ENCODE measurements around the gene NOS3. TPM values are rescaled to one million over a fixed set of nuclear protein-coding genes. Genes with fewer than 3 reads are reported as not detected.

NOS3 gene
- total and polyA plus RNA-seq, 11 donors, result 8.9 to 49.4 (median 17.3) TPM

DNA sequence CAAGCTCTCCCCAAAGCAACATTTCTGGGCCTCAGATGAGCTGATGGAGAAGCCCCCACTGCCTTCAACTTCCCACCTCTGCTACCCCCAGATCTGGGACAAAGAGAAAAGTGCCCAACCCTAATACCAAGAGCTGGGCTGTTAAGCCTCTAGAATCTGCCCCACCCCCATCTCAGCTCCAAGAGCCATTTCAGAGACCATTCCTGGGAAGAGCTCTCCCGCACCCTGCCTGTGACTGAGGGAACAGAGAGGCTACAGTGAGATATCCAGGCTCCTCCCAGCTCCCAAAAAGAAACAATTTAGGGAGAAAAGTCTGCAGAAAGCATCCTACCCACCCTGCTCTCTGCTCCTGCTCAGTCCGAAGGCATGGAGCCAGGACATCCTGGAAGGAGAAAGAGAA lies 10.2 kb upstream of the NOS3 start:
- TF ChIP-seq, protein P1, sequence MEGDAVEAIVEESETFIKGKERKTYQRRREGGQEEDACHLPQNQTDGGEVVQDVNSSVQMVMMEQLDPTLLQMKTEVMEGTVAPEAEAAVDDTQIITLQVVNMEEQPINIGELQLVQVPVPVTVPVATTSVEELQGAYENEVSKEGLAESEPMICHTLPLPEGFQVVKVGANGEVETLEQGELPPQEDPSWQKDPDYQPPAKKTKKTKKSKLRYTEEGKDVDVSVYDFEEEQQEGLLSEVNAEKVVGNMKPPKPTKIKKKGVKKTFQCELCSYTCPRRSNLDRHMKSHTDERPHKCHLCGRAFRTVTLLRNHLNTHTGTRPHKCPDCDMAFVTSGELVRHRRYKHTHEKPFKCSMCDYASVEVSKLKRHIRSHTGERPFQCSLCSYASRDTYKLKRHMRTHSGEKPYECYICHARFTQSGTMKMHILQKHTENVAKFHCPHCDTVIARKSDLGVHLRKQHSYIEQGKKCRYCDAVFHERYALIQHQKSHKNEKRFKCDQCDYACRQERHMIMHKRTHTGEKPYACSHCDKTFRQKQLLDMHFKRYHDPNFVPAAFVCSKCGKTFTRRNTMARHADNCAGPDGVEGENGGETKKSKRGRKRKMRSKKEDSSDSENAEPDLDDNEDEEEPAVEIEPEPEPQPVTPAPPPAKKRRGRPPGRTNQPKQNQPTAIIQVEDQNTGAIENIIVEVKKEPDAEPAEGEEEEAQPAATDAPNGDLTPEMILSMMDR (IDR thresholded peaks at IDR 0.05), result no peak
- Histone ChIP-seq H3K27ac (peak overlapping the region in 1 of 12 donors; percentile 92), H3K27me3 (peaks cover 0 to 61% (median 13%) of the 10 kb centered on the region in 9 donors), H3K9me3 (no peaks in the 10 kb centered on the region), H3K4me3 (no peak overlapping the region), H3K36me3 (no peaks in the 10 kb centered on the region), H3K4me1 (peaks cover 0 to 35% (median 13%) of the 10 kb centered on the region in 12 donors)
- WGBS, 4 donors, result 35 to 55% (median 50%) methylated on average over 2 of the region's 2 CpGs
- intact Hi-C loops (cut with DNase I), result loop anchor here in 2 of 10 donors (10.0 kb wide), 1 partner anchor 196 kb away; no protein-coding TSS in a partner anchor
- ATAC-seq (no peak), DNase-seq (no peak)

DNA sequence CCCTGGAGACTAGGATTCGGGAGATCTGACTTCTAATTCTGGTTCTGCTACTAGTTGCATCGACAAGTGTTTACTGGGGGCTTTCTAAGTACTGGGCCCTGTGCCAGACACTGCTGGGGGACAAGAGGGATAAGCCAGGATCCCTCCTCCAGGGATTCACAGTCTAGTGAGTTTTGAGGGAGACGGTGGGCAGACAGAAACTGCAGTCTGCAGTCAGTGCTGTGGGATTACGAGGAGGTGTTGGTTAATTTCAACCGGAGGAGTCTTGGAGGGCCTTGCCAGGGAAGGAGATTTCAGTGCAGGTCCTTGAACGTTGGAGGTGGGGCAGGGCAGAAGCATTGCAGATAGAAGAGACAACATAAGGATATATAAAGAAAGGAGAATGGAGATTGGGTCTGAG lies 9.2 kb upstream of the NOS3 start:
- Histone ChIP-seq H3K36me3 (no peaks in the 10 kb centered on the region), H3K9me3 (no peaks in the 10 kb centered on the region), H3K27ac (no peak overlapping the region), H3K4me1 (peaks cover 0 to 35% (median 12%) of the 10 kb centered on the region in 12 donors), H3K27me3 (peaks cover 0 to 51% (median 8%) of the 10 kb centered on the region in 9 donors), H3K4me3 (no peak overlapping the region)
- DNase-seq (peak in 1 of 5 donors; percentile 13), ATAC-seq (no peak)
- 49 to 69% (median 57%) methylated on average over 5 to 6 of the region's 6 CpGs for WGBS, 4 donors
- intact Hi-C loops (cut with DNase I), result loop anchor here in 2 of 10 donors (10.0 kb wide), 1 partner anchor 197 kb away; no protein-coding TSS in a partner anchor
- TF ChIP-seq, protein P1 (IDR thresholded peaks at IDR 0.05), result no peak
- no peak for TF ChIP-seq POLR2A (IDR thresholded peaks at IDR 0.05)

DNA sequence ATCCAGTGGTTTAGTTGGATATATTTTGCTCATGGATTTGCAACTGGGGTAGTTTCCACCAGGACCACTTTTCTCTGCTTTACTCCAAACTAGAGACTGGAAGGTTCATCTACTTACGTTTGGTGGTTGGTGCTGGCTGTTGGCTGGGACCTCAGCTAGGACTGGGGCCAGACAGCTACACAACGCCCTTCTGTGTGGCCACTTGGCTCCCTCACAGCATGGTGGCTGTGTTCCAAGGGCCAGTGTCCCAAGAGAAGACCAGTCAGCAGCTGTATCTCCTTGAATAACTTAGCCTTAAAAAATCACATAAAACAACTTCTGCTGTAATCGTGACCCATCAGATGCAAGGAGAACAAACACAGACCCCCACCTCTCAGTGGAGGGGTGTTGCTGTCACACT lies 8.5 kb upstream of the NOS3 start:
- ATAC-seq (no peak), DNase-seq (peak in 1 of 5 donors; percentile 46)
- Histone ChIP-seq H3K27ac (no peak overlapping the region), H3K4me1 (peaks cover 0 to 30% (median 12%) of the 10 kb centered on the region in 12 donors), H3K27me3 (peaks cover 0 to 44% (median 3%) of the 10 kb centered on the region in 9 donors), H3K36me3 (no peaks in the 10 kb centered on the region), H3K4me3 (no peak overlapping the region), H3K9me3 (no peaks in the 10 kb centered on the region)
- TF ChIP-seq, protein P1 (IDR thresholded peaks at IDR 0.05), result no peak
- no peak for TF ChIP-seq POLR2A (IDR thresholded peaks at IDR 0.05)
- intact Hi-C loops (cut with DNase I), result loop anchor here in 2 of 10 donors (10.0 kb wide), 1 partner anchor 198 kb away; no protein-coding TSS in a partner anchor
- WGBS, 4 donors, result 19 to 33% (median 22%) methylated on average over 2 to 3 of the region's 3 CpGs

DNA sequence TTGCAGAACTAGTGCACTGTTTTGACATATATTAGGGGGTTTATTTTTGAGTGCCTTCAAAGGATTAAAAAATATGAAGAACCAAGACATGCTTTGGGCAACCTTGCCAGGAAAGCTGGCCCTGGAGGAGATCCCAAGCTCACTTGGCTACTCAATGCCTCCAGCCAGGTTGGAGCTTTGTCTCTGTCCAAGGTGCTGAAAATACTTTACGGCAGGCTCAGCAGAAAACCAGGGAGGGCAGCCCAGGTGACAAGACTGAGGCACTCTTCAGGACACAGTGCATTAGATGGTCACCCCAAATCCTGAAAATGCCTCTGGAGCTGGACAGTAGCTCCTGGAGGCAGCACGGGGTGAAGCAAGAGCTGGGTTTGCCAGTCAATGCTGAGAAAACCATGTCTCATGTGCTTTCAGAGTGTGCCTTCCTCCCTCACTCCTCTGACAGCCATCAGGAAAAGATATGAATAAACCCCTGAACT lies 6.9 kb upstream of the NOS3 start:
- Histone ChIP-seq H3K36me3 (no peaks in the 10 kb centered on the region), H3K4me3 (no peak overlapping the region), H3K9me3 (no peaks in the 10 kb centered on the region), H3K27ac (no peak overlapping the region), H3K4me1 (peaks cover 0 to 28% (median 15%) of the 10 kb centered on the region in 12 donors), H3K27me3 (peaks cover 0 to 35% (median 0%) of the 10 kb centered on the region in 9 donors)
- TF ChIP-seq, protein P1 (IDR thresholded peaks at IDR 0.05), result no peak
- TF ChIP-seq POLR2A (IDR thresholded peaks at IDR 0.05), result no peak
- DNase-seq (peak in 1 of 5 donors; percentile 24), ATAC-seq (no peak)
- intact Hi-C loops (cut with DNase I), result loop anchor here in 2 of 10 donors (10.0 kb wide), 1 partner anchor 199 kb away; no protein-coding TSS in a partner anchor
- WGBS, 4 donors, result 0 to 5% (median 0%) methylated on average over 2 of the region's 2 CpGs
